GM11168 (cell line): ENCODE measurements around the gene ANKFN1.
"Not testable (repeated sequence)": the region's sequence is repeated elsewhere in the genome, so short reads cannot be mapped to it uniquely, and the experiment has no call there.

Source experiments
- in situ Hi-C: fragments of 300-500 bp; cut with MboI; formaldehyde crosslinking; loops from one replicate; pipeline ENCODE4 v1.12.0; 2022; ENCODE audit warnings: low sequenced_read_pairs; ENCODE audit not compliant: unreplicated experiment

The ANKFN1 gene

GRCh38 chr17:56320443-56320842 is 167.2 kb downstream of the ANKFN1 start:
- in situ Hi-C loops: no loop called here

- in situ Hi-C loops: no loop called here
Observed at GRCh38 chr17:56322991-56323390, 169.7 kb downstream of the ANKFN1 start.

- in situ Hi-C loops: no loop called here
Observed at GRCh38 chr17:56324676-56325075, 171.4 kb downstream of the ANKFN1 start.

GRCh38 chr17:56325313-56326000 is 172.2 kb downstream of the ANKFN1 start:
- in situ Hi-C loops: no loop called here

GRCh38 chr17:56326001-56326359 is 172.7 kb downstream of the ANKFN1 start:
- in situ Hi-C loops: no loop called here

- in situ Hi-C loops: no loop called here
Observed at GRCh38 chr17:56347639-56348038, 194.4 kb downstream of the ANKFN1 start.

GRCh38 chr17:56350592-56350991 is 197.3 kb downstream of the ANKFN1 start:
- in situ Hi-C loops: no loop called here

- in situ Hi-C loops: no loop called here
Observed at GRCh38 chr17:56351675-56352074, 198.4 kb downstream of the ANKFN1 start.

- in situ Hi-C loops: no loop called here
Observed at GRCh38 chr17:56358651-56359050, 205.4 kb downstream of the ANKFN1 start.

- in situ Hi-C loops: no loop called here
Observed at GRCh38 chr17:56359518-56359917, 206.2 kb downstream of the ANKFN1 start.

- in situ Hi-C loops: no loop called here
Observed at GRCh38 chr17:56367366-56367765, 214.1 kb downstream of the ANKFN1 start.

- in situ Hi-C loops: no loop called here
Observed at GRCh38 chr17:56373981-56374833, 220.9 kb downstream of the ANKFN1 start.

GRCh38 chr17:56389356-56389755 is 236.1 kb downstream of the ANKFN1 start:
- in situ Hi-C loops: no loop called here

- in situ Hi-C loops: no loop called here
Observed at GRCh38 chr17:56392321-56392720, 239.0 kb downstream of the ANKFN1 start.

- in situ Hi-C loops: no loop called here
Observed at GRCh38 chr17:56393156-56393555, 239.9 kb downstream of the ANKFN1 start.

- in situ Hi-C loops: no loop called here
Observed at GRCh38 chr17:56395787-56396186, 242.5 kb downstream of the ANKFN1 start.

- in situ Hi-C loops: no loop called here
Observed at GRCh38 chr17:56407086-56407485, 253.8 kb downstream of the ANKFN1 start.

- in situ Hi-C loops: not testable (repeated sequence)
Observed at GRCh38 chr17:56412356-56412755, 259.1 kb downstream of the ANKFN1 start.

- in situ Hi-C loops: no loop called here
Observed at GRCh38 chr17:56416682-56417351, 263.5 kb downstream of the ANKFN1 start.

- in situ Hi-C loops: no loop called here
Observed at GRCh38 chr17:56424005-56424404, 270.7 kb downstream of the ANKFN1 start.

- in situ Hi-C loops: no loop called here
Observed at GRCh38 chr17:56424543-56425044, 271.3 kb downstream of the ANKFN1 start.
